ENCODE data around the gene SORBS1.

- TF ChIP-seq POLR2A (IDR thresholded peaks at IDR 0.05): no peak
- no peak for TF ChIP-seq CTCF (IDR thresholded peaks at IDR 0.05)
Measured at GRCh38 chr10:95319239-95319638, 241.9 kb downstream of the SORBS1 start.
